Measurements from ENCODE around the gene HECW1. TPM values are rescaled to one million over a fixed set of nuclear protein-coding genes. Genes with fewer than 3 reads are reported as not detected.

HECW1 gene
- total and polyA plus RNA-seq, 2 experiments from 2014 or later, result 11.0 to 21.8 TPM

- no peak for TF ChIP-seq ZNF462 (CRISPR knock-in tag; IDR thresholded peaks at IDR 0.05)
These were observed 351.0 kb downstream of the HECW1 start (continued) for GRCh38 chr7:43463401-43463980.

GRCh38 chr7:43465581-43466554, 353.4 kb downstream of the HECW1 start:
- Histone ChIP-seq H3K4me2 (no peak overlapping the region), H3K4me3 (no peak overlapping the region), H3K9me2 (ENCODE audit: insufficient read depth) (no peaks in the 10 kb centered on the region), H3K4me1 (ENCODE audit: insufficient read depth) (peaks cover 36% of the 10 kb centered on the region), H3K27me3 (ENCODE audit: insufficient read depth) (no peaks in the 10 kb centered on the region), H3K79me2 (replicated peaks; ENCODE audit: insufficient read depth) (no peaks in the 10 kb centered on the region), H3K27ac (ENCODE audit: low read depth) (0 out of 2 replicates have a peak overlapping the region, but pooled peaks have one; percentile 50), H3K36me3 (ENCODE audit: insufficient read depth) (no peaks in the 10 kb centered on the region), H3F3A (replicated peaks; ENCODE audit: low read depth) (no peaks in the 10 kb centered on the region; the same call in 1 of the 2 replicates), H4K20me1 (replicated peaks; ENCODE audit: insufficient read depth) (no peaks in the 10 kb centered on the region), H2AFZ (0 out of 2 replicates have a peak overlapping the region, but pooled peaks have one; percentile 18)
- ATAC-seq (no peak), DNase-seq (ENCODE audit: low spot score) (no peak)
- Mint-ChIP-seq H3K4me1 (peaks cover 31% of the 10 kb centered on the region), H3K27me3 (ENCODE audit: insufficient read depth, low read depth, poor library complexity) (peaks cover 2% of the 10 kb centered on the region), H3K9me3 (no peaks in the 10 kb centered on the region), H3K27ac (no peak overlapping the region), H3K36me3 (ENCODE audit: low read depth) (no peaks in the 10 kb centered on the region), H3K4me3 (no peak overlapping the region)
- TF ChIP-seq ETS1 (IDR thresholded peaks at IDR 0.05) (no peak), ZNF462 (CRISPR knock-in tag; IDR thresholded peaks at IDR 0.05) (no peak), ZNF331 (CRISPR knock-in tag; IDR thresholded peaks at IDR 0.05; ENCODE audit: low read depth) (no peak), POLR2AphosphoS5 (IDR thresholded peaks at IDR 0.05; ENCODE audit: low read depth) (no peak)
